GM19023 (cell line): Measurements from ENCODE around the gene PI4KA.
A peak's percentile ranks its signal among the peaks of the same experiment; 100 is the strongest.

ENCODE experiments used
- ATAC-seq: cut with Tn5 transposase; IDR thresholded peaks from one replicate; pipeline ENCODE4 v1.9.1; 2021; ENCODE audit warnings: mild to moderate bottlenecking, moderate library complexity; ENCODE audit not compliant: unreplicated experiment

The PI4KA gene

DNA sequence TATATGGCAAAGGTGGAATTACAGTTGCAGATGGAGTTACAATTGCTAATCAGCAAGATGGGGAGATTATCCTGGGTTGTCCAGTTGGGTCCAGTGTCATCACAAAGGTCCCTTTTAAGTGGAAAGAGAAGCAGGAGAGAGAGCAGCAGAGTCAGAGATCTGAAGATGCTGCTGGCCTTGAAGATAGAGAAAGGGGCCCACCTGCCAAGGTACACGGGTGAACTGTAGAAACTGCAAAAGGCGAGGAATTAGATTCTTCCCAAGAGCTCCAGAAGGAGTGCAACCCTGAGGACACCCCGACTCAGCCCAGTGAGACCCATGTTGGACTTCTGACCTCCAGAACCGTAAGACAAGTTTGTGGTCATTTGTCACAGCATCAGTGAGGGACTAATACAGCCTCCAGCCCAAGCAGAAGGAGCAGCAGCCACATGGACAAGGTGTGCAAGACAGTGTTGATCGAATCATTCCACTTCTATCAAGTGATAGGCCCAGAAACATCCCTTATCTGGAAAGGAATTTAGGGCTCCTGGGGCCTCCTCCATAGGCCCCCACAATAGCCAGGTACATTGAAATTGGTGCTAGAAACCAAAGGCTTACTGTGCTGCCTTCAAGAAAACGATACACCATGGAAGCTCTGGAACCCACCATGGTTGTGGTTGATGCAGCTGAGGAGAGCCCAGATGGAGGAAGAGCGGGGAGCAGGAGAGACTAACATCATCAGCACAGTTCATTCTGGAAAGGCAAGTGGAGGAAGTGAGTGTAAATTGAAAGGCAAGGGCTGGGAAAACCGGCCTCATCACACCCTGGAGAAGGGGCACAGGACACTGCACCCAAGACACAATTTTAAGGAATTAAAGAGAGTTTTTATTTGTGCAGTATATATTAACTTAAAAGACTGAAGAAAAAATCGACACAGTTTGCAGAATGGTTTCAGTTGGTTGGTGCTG lies 23.5 kb upstream of the PI4KA start:
- ATAC-seq: no peak

DNA sequence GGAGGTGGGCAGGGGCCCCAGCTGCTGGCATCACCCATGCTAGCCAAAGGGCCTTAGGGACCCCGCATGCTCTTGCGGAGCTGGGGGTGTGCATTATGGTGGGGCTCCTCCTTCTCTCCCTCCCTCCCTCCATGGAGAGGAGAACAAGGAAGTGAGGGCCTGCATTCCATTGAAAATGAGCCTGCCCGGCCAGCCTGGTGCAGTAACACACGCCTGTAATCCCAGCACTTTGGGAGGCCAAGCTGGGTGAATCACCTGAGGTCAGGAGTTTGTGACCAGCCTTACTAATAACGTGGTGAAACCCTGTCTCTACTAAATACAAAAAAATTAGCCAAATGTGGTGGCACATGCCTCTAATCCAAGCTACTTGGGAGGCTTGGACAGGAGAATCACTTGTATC lies 22.6 kb upstream of the PI4KA start:
- ATAC-seq: no peak

DNA sequence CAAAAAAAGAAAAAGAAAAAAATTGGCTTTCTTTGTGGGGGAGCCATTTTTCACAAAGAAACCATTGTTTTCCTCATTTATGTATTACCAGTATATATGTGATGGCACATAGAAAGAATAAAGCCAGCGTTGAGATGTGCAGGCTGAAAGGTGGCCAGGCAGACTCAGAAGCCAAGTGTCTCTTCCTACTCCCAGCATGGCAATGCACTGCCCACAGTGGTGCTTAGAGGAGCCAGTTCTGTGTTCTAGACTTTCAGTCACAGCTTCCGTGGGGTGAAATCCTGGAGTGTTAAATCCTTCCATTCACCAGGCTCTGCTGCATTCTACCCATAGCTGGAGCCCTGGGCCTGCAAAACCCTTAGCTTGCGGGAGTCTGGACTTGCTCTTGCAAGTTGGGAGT lies 19.1 kb upstream of the PI4KA start:
- no peak for ATAC-seq

DNA sequence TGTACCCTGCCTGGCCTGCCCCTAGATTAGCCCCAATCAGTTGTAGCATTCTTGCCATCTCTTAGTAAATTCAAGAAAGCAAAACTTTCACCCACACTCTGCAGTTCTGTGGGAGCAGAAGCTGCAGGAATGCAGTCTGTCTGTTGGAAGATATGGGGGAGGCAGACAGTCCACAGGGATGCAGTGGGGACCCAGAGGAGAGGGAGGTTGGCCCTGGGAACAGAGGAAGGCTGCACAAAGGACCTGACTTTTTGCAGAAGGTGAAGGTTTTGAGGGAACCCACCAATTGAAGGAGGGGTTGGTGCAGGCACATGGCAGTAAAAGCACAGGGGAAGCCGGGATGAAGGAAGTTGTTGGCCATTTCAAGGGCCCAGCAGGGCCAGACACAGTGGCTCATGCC lies 16.7 kb upstream of the PI4KA start:
- no peak for ATAC-seq

DNA sequence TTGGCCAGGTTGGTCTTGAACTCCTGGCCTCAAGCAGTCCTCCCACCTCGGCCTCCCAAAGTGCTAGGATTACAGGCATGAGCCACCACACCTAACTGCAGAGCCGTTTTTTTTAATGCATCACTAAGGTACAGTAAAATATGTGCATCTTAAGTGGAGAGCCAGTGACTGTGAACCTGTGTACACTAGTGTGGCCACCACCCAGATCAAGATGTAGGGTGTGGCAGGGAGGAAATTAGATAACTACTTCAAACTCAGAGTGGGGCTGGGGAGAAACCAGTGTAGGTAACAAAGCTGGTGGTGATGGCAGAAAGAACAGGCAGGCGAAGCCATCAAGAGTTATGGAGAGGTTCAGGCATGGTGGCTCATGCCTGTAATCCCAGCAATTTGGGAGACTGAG lies 14.6 kb upstream of the PI4KA start:
- no peak for ATAC-seq

DNA sequence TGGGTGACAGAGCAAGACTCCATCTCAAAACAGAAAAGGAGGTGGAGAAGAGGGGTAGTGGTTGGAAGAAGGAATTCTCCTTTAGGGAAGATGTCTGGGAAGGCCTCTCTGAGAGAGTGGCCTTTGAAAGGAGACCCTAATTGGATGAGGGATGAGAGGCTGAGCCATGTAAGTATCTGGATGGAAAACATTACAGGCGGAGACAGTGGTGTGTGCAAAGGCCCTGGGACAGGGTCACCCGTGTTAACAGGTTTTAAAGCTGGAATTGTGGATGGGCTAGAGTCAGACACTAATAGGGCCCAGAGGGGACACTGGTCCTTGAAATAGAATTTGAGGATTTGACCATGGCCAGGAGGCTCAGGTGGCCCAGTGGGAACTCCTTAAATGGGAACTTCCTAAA lies 10.6 kb upstream of the PI4KA start:
- no peak for ATAC-seq

DNA sequence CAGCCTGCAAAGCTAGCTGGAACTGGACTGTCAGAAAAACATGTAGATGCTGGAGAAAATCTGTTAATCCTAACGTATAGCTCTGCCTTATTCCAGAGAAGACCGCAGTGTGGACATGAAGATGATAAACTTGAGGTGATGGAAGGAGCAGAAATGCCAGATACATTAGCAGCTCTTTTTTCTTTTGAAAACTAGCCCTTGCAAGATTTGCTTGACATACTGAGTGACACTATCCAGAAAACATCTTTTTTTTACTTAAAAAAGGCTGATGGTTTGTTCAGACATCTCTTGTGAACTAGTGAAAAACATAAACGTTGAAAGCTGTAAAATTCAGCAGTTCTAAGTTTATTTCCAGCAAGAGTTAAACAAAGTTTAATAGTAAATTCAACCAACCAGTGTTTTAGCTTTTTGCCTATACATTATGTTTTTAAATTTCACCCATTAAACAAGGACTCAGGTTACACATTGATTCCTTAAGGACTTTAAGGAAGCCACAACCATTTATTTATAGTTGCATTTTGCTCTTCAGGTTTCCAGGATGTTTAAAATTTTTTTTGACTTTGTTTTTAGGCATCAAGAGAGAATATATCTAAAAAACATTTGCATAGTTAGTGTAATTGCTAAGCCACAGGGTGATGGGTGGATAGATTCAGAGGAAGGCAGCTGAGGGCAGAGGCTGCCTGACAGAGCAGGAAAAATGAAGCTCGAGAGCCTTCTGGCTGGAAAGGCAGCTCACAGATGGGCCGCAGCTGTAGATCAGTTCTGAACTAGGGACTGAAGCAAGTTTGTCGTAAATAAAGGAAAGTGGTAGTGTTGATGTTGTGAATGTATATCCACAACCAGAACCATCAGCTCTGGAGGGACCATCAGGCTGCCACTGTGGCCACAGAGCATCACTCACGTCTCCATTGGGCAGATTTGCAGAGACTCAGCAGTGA lies 9.7 kb upstream of the PI4KA start:
- ATAC-seq: no peak

DNA sequence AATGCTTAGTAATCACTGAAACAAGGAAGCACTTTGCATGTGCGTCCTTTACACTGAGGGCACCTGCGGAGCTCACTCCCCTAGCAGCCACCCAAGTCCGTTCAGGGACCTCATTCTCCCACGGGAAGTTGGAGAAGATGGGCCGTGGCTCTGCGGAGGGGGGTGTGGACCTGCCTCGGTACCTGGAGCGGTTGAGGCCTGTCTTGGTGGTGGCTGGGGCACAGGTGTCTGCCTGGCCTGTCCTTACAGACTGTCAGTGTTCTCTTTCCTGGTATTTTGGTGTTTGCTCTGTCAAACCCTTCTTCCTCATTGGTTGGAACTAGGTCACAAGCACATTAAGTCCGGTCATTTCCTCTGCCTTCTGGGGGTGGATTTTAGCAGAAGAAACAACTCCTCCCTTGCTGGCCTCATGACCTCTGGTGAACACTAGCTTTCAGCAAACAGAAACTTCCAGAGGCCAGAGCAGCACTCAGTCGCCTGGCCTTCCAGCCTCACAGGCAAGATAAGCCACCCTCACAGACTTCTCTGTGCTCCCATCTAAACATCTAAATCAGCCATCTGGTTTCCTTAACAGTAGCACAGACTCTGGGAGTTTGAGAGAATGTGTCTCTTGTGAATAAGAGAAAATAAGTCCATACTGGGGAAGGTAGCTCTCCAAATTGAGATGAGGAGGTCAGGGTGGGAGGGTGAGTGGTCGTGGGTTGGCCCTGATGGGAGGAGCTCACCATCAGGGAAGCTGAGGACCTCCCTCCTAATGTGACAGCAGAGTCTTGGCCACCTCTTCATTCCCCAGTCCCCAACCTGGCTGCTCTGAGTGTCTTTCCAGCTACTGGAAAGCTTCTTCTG lies 8.8 kb upstream of the PI4KA start:
- no peak for ATAC-seq

DNA sequence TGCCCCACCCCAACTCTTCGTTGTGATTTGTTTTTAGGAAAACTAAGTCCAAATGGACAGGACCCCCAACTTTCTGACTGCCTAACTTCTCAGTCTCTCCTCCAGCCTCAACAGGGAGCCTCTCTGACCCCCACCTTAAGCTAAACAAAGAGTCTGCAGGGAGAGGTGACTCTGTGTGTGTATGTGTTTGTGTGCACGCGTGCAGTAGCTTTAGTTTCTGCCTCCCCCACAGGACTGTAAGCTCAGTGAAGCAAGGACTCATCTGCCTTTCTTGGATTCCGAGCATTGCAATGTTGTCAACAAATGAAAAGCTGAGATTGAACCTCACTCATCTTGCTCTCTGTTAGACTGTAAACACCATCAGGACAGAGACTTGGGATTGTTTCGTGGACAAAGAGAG lies 8.1 kb upstream of the PI4KA start:
- ATAC-seq: no peak

DNA sequence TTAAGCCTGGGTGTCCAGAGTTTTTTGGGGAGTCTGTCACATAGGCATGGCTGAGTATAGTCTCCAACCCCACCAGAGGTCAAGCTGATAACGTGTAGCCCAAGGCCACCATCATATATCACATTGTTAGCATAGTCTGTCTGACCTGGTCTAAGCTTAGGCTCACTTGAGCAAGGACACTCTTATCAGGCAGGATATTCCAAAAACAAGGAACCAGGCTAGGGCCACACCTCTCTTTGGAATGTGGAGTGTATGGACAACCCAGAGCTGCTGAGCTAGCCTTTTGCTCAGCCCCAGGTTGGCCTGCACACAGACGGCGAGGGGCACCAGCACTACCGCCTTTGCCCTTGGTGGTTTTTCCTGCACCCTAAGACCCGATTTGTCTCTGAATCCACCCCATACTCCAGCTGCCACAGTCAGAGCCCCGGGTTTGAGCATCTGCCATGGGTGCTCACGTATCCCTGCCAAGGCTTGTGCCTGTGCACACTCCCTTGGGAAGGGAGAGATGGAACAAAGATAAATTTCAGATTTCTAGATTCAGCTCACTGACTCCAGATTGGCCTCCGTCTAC lies 7.3 kb upstream of the PI4KA start:
- no peak for ATAC-seq

DNA sequence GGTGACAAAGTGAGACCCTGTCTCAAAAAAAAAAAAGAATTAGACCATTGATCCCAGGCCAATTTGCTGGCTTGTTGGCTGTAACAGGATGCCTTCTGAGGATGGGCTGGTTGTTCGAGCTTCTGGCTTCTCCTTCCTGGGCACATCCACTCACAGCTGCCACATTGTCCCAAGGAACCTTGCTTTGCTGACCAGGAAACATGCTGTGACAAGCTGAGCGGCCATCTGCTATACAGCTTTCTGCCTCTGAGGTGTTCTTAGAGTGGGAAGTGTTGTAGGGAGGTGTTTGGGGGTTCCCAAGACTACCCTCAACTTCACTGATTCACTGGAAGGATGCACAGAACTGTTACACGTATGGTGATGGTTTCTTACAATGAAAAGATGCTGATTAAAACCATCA lies 6.7 kb upstream of the PI4KA start:
- ATAC-seq: no peak

DNA sequence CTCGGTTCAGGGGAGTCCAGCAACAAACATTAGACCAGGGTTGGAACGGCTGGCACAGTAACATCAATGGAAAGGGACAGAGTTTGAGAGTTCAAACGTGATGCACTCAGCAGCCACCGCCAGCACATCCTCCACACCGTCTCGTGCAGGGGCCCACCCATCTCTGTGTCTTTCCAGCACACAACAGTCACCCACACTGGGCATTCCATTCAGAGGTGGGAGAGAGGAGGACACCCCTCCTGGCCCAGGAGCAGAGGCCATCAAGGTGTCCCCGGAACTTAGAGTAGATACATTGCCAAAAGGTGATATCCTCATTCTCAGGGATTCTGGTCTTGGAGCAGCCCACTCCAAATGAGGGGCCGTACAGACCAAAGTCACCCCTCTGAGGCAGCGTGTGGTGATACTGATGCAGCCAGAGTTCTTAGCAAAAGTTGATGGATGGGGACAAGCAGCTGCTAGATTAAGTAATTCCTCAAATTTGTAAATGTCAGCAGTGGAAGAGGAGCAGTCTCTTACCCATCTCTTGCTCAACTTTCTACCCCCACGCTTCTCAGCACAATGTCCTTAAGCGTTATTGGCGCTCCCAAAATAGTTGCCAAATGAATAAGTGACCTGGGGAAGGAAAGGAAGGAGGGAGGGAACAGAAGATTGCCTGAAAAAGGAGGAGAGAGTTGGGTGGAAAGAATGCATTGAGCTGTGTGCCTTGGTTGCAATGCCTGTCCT lies 5.7 kb upstream of the PI4KA start:
- no peak for ATAC-seq

DNA sequence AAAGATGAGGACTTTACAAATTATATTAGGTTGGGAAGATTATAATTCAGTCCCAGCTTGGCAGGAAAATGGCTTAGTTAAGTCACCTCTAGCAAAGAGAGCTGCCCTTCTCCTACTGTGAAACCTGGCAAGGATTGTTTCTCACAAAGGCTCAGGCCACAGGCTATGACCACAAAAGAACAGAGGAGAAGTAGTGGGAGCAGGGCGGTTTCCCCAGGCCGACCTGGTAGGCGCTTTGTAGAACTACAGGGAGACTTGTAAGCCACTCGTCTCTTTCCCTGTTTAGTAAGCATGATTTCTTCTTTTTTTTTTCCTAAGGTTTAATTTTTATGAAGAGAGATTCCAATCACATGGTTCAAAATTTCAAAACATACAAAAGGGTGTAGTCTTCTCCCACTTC lies 4.8 kb upstream of the PI4KA start:
- no peak for ATAC-seq

DNA sequence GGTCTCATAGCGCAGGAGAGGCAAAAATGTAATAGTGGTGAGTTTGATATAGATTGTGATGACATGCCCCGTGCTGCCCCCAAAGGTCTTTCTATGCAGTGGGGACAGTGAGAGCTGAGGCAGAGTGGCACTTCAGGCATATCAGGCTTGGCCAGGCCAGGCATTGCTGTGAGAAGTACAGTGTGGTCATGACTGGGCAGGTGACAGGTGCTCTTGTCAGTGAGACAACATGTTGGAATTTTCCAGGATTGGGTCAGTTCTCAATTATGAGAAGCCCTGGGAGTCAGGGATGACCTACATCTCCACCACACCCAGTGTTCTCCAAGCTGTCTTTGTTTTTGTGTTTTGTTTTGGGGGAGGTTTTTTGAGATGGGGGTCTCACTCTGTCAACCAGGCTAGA lies 3.9 kb upstream of the PI4KA start:
- no peak for ATAC-seq

DNA sequence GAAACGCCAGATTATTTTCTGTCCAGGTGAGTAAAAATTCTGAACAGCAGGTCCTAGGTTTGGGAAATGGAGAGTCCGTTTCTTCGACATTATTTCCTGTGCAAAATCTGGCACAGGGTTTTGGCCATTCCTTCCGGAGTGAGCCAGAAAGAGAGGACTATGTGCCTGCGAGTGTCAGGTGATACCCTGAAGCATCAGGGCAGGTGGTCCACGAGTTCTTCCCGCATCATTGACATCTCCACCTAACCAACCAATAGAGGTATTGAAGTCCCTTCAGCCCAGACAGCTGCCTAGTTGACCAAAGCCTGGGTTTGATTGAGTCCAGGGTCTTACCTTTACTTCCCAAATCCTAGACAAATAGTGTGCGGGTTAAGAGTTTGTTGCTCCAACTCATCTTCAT lies 1.0 kb upstream of the PI4KA start:
- ATAC-seq: no peak

DNA sequence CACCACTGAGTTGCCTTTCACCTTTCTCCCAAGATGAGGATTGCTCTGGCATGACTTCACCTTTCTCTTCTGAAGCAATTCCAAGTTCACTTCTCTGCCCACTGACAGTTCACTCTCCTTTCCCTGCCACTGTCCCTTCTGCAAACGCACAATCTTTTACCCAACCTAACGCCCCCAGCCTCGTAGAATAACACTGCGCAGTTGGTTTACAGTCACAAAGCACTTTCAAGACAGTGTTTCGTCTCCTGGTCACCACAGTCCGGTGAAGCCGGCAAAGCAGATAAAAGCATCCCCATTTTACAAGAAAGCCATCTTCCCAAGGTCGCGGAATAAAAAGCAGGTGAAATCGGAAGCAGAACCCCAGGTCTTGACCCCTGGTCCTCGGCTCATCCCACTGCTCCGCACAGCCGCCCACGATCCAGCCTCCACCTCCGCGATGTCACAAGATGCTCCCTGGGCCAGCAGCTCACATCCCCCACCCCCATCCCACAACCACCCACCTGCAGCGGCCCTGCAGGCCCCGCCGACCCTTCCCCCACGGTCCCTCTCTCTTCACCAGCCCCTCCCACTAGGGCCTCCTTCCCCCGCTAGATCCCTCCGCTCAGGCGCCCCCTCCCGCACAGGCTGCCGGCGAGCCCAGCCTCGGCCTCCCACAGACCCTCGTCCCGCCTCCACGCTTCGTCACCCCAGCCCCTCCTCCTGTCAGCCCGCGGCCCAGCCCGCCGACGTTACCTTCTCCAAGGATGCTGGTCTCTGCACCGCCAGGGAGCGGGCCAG lies 585 bp downstream of the PI4KA start:
- peak; percentile 52 for ATAC-seq

DNA sequence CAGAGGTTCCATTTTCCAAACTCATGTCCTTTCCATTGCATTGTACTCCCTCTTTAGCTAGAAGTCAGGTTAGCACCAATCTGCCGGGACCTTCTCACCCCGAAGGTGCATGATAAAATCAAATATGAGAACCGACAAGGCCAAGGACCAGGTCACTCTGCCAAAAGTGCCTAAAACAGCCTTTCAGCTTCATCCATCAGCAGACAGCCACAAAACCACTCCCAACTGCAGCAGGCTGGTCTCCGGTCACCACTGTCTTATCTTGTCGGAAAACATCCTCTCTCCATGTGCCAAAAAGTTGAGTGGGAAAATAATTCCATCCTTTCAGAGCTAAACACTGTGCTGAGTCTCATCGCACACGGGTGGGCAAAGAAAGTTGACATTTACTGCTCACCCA lies 1.4 kb downstream of the PI4KA start:
- no peak for ATAC-seq

DNA sequence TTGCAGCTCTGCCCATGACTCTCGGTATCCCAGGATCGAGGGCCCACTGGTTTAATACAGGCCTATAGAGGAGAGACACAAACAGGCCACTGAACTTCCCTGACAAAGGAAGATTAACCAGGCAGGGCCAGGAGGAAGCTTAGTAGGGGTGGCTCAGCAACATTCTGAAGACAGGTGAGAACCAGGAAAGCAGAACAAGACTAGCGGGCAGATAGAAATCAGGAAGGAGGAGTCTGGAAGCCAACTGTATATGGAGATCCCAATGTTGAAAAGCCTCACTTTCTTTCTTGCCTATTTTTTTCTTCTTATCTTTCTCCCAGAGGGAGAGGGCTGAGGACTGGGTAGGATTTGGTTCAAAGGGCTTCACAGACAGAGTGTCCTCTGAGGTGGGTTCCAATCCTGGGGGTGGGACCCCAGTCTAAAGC lies 5.4 kb downstream of the PI4KA start:
- ATAC-seq: no peak

DNA sequence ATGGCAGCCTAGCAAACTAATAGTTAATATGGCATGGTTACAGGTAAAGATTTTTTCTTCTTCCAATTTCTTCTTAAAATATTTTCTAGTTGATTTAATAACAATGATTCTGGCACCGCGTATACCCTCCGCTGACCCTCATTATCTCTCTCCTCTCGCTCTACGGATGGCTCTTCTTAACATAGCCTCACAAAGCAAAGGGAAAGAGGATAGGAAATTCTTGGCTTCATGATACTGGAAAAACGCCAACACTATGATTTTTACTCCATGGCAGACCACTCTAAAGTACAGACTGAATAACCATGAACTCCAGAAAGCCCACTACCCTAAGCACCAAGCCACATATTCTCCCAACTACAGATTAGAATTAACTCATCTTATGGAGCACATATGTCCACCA lies 6.1 kb downstream of the PI4KA start:
- no peak for ATAC-seq
